K562 (cell line): ENCODE measurements around the gene LCA5L. TPM values are rescaled to one million over a fixed set of nuclear protein-coding genes. Genes with fewer than 3 reads are reported as not detected.

Experiments used
- ESRRB ChIP-seq: fragments of 250-450 bp; sonication (Bioruptor Pico); IDR thresholded peaks from 2 replicates; pipeline ENCODE4 v1.5.0; 2020; ENCODE audit warnings: mild to moderate bottlenecking, moderate library complexity, borderline replicate concordance
- HDAC8 ChIP-seq: fragments of 450-650 bp; IDR thresholded peaks from 2 replicates; pipeline ENCODE4 v1.6.1; 2016; ENCODE audit warnings: mild to moderate bottlenecking, missing genetic modification characterization, moderate library complexity, missing compliant biosample characterization
- MYC ChIP-seq, 2 experiments: fragments of 250-450 bp in 1 of 2; sonication (Bioruptor Pico) in 1 of 2; IDR thresholded peaks; 2 replicates each; pipeline versions ENCODE4 v1.5.1 to v1.6.1; 2012 to 2021; ENCODE audit warnings: low read depth in 2 of 2, borderline replicate concordance in 1 of 2, improper control_type of control experiment in 1 of 2, low read length in 1 of 2, mild to moderate bottlenecking in 1 of 2, moderate library complexity in 1 of 2
- NFE2L1 ChIP-seq: fragments of 450-650 bp; IDR thresholded peaks from 2 replicates; pipeline ENCODE4 v1.6.1; 2016; ENCODE audit warnings: missing genetic modification characterization, low read depth, mild to moderate bottlenecking, missing compliant biosample characterization, moderate library complexity, borderline replicate concordance
- RBM25 ChIP-seq: fragments of 200-400 bp; formaldehyde crosslinking; IDR thresholded peaks from 2 replicates; pipeline ENCODE4 v1.6.1; 2018; ENCODE audit warnings: low read length, low read depth, moderate library complexity; ENCODE audit not compliant: severe bottlenecking
- polyA plus RNA-seq, 8 experiments: library from polyadenylated mRNA; depleted of rRNA in 4 of 8; stranded (reverse) in 5 of 8; unstranded in 3 of 8; fragments of >200 nt; fragmentation: Nextera tagmentation in 2 of 8; fragmentation: Illumina TruSeq in 1 of 8; extraction: Ambion mirVana in 2 of 8; extraction: Trizol in 1 of 8; gene quantifications; 2 replicates each; pipeline versions ENCODE4 v1.2.1 to v1.2.3, GENCODE V29; 2011 to 2014; ENCODE audit warnings: inconsistent platforms in 1 of 8, missing spikeins in 1 of 8
- total RNA-seq, 7 experiments: library from RNA; depleted of rRNA in 6 of 7; stranded (reverse); fragments of >200 nt in 6 of 7; fragmentation: Illumina TruSeq in 2 of 7; extraction: Trizol in 2 of 7; gene quantifications; 2 replicates each; pipeline versions ENCODE4 v1.2.1 to v1.2.3, GENCODE V29; 2011 to 2021; ENCODE audit warnings: low replicate concordance in 1 of 7
- TF ChIP-seq, protein P1 (sequence below), 3 experiments: fragments of 200-800 bp in 1 of 3; fragments of 250-450 bp in 1 of 3; fragments of 450-650 bp in 1 of 3; sonication (Bioruptor Pico) in 1 of 3; sonication (Bioruptor generic) in 1 of 3; formaldehyde crosslinking in 1 of 3; IDR thresholded peaks; 2 replicates each; pipeline versions ENCODE4 v1.6.1 to v1.8.0; 2016 to 2022; ENCODE audit warnings: mild to moderate bottlenecking in 2 of 3, missing genetic modification characterization in 2 of 3, missing compliant biosample characterization in 1 of 3, moderate library complexity in 1 of 3
- TF ChIP-seq, protein P2 (sequence below): fragments of 450-650 bp; IDR thresholded peaks from 2 replicates; pipeline ENCODE4 v1.6.1; 2014; ENCODE audit warnings: low read depth, mild to moderate bottlenecking, moderate library complexity, borderline replicate concordance
- TF ChIP-seq, protein P3 (sequence below), 2 experiments: fragments of 450-650 bp; IDR thresholded peaks; 2 replicates each; pipeline ENCODE4 v1.6.1; 2016
- TF ChIP-seq, protein P4 (sequence below): sonication (generic); formaldehyde crosslinking; IDR thresholded peaks from 2 replicates; pipeline ENCODE4 v1.8.0; 2022; ENCODE audit warnings: mild to moderate bottlenecking, missing genetic modification reagents
- TF ChIP-seq, protein P5 (sequence below): IDR thresholded peaks from 3 replicates; pipeline ENCODE4 v1.6.1; 2011; ENCODE audit warnings: borderline replicate concordance, mild to moderate bottlenecking, moderate library complexity; ENCODE audit not compliant: insufficient read length; ENCODE audit errors: extremely low read depth
- TF ChIP-seq, protein P6 (sequence below): fragments of 250-450 bp; sonication (Bioruptor Pico); IDR thresholded peaks from 2 replicates; pipeline ENCODE4 v1.8.0; 2021; ENCODE audit warnings: borderline replicate concordance, mild to moderate bottlenecking, moderate library complexity; ENCODE audit not compliant: poor library complexity, severe bottlenecking

Gene LCA5L
- total and polyA plus RNA-seq, 9 of the 15 experiments (the other 6 are each of a cell fraction or from before 2014, with no cell fraction given): 1.8 to 4.9 (median 3.8) TPM

DNA sequence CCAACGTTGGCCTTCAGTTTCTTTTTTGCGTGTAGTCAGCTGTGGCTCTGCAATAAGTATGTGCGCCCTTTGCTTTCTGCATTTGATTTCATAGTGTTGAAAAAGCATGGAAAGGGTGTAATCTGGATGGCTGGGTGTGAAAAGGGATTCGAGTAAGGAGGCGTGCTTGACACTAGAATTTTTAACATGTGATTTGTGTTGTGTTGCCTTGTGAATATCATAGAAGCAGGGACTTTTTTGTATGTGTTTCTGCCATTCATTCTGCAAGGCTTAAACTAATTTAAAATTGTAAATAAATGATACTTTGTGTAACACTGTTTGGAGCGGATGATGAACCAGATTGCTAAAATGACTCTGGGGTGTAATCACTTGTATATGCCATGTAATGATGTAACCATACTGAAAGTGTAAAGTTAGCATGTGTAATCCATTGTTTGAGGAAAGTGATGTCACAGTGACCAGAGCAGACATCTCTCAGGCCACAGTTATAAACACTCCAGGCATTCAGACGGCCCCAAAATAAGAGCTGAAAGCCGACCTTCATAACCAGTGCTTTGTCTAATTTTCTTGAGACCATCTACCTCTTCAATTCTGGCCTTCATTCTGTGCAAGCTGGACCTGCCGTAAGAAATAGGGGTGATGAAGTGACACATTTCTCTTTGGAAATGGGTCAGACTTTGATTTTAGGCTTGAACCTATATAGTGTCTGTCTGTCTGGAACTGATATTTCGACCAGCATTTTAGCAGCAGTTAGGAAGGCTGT, 6.8 kb upstream of the LCA5L start (continued):
- TF ChIP-seq, protein P1, sequence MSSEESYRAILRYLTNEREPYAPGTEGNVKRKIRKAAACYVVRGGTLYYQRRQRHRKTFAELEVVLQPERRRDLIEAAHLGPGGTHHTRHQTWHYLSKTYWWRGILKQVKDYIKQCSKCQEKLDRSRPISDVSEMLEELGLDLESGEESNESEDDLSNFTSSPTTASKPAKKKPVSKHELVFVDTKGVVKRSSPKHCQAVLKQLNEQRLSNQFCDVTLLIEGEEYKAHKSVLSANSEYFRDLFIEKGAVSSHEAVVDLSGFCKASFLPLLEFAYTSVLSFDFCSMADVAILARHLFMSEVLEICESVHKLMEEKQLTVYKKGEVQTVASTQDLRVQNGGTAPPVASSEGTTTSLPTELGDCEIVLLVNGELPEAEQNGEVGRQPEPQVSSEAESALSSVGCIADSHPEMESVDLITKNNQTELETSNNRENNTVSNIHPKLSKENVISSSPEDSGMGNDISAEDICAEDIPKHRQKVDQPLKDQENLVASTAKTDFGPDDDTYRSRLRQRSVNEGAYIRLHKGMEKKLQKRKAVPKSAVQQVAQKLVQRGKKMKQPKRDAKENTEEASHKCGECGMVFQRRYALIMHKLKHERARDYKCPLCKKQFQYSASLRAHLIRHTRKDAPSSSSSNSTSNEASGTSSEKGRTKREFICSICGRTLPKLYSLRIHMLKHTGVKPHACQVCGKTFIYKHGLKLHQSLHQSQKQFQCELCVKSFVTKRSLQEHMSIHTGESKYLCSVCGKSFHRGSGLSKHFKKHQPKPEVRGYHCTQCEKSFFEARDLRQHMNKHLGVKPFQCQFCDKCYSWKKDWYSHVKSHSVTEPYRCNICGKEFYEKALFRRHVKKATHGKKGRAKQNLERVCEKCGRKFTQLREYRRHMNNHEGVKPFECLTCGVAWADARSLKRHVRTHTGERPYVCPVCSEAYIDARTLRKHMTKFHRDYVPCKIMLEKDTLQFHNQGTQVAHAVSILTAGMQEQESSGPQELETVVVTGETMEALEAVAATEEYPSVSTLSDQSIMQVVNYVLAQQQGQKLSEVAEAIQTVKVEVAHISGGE (CRISPR knock-in tag; IDR thresholded peaks at IDR 0.05): no peak
- TF ChIP-seq, protein P2, sequence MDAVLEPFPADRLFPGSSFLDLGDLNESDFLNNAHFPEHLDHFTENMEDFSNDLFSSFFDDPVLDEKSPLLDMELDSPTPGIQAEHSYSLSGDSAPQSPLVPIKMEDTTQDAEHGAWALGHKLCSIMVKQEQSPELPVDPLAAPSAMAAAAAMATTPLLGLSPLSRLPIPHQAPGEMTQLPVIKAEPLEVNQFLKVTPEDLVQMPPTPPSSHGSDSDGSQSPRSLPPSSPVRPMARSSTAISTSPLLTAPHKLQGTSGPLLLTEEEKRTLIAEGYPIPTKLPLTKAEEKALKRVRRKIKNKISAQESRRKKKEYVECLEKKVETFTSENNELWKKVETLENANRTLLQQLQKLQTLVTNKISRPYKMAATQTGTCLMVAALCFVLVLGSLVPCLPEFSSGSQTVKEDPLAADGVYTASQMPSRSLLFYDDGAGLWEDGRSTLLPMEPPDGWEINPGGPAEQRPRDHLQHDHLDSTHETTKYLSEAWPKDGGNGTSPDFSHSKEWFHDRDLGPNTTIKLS: no peak
- TF ChIP-seq, protein P3, sequence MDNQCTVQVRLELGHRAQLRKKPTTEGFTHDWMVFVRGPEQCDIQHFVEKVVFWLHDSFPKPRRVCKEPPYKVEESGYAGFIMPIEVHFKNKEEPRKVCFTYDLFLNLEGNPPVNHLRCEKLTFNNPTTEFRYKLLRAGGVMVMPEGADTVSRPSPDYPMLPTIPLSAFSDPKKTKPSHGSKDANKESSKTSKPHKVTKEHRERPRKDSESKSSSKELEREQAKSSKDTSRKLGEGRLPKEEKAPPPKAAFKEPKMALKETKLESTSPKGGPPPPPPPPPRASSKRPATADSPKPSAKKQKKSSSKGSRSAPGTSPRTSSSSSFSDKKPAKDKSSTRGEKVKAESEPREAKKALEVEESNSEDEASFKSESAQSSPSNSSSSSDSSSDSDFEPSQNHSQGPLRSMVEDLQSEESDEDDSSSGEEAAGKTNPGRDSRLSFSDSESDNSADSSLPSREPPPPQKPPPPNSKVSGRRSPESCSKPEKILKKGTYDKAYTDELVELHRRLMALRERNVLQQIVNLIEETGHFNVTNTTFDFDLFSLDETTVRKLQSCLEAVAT (IDR thresholded peaks at IDR 0.05): no peak; a peak in 1 of 4 replicates
- TF ChIP-seq, protein P4, sequence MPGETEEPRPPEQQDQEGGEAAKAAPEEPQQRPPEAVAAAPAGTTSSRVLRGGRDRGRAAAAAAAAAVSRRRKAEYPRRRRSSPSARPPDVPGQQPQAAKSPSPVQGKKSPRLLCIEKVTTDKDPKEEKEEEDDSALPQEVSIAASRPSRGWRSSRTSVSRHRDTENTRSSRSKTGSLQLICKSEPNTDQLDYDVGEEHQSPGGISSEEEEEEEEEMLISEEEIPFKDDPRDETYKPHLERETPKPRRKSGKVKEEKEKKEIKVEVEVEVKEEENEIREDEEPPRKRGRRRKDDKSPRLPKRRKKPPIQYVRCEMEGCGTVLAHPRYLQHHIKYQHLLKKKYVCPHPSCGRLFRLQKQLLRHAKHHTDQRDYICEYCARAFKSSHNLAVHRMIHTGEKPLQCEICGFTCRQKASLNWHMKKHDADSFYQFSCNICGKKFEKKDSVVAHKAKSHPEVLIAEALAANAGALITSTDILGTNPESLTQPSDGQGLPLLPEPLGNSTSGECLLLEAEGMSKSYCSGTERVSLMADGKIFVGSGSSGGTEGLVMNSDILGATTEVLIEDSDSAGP: no peak
- TF ChIP-seq, protein P5, sequence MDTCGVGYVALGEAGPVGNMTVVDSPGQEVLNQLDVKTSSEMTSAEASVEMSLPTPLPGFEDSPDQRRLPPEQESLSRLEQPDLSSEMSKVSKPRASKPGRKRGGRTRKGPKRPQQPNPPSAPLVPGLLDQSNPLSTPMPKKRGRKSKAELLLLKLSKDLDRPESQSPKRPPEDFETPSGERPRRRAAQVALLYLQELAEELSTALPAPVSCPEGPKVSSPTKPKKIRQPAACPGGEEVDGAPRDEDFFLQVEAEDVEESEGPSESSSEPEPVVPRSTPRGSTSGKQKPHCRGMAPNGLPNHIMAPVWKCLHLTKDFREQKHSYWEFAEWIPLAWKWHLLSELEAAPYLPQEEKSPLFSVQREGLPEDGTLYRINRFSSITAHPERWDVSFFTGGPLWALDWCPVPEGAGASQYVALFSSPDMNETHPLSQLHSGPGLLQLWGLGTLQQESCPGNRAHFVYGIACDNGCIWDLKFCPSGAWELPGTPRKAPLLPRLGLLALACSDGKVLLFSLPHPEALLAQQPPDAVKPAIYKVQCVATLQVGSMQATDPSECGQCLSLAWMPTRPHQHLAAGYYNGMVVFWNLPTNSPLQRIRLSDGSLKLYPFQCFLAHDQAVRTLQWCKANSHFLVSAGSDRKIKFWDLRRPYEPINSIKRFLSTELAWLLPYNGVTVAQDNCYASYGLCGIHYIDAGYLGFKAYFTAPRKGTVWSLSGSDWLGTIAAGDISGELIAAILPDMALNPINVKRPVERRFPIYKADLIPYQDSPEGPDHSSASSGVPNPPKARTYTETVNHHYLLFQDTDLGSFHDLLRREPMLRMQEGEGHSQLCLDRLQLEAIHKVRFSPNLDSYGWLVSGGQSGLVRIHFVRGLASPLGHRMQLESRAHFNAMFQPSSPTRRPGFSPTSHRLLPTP: no peak
- TF ChIP-seq NFE2L1 (tag) (no peak), HDAC8 (tag) (no peak; the same call in 1 of the 2 replicates), ESRRB (CRISPR knock-in tag) (no peak), MYC (IDR thresholded peaks at IDR 0.05; ENCODE audit: low read depth, low read length) (peak; percentile 69), MYC (CRISPR knock-in tag; IDR thresholded peaks at IDR 0.05; ENCODE audit: borderline replicate concordance, low read depth) (peak; percentile 34; the same call in 1 of the 2 replicates), RBM25 (no peak)
- TF ChIP-seq, protein P6, sequence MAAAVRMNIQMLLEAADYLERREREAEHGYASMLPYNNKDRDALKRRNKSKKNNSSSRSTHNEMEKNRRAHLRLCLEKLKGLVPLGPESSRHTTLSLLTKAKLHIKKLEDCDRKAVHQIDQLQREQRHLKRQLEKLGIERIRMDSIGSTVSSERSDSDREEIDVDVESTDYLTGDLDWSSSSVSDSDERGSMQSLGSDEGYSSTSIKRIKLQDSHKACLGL (CRISPR knock-in tag): no peak
